Ascending aorta (tissue), 2 donors: ENCODE results near the gene C2CD2L. TPM values are rescaled to one million over a fixed set of nuclear protein-coding genes. Genes with fewer than 3 reads are reported as not detected.
"Not testable (repeated sequence)": the region's sequence is repeated elsewhere in the genome, so short reads cannot be mapped to it uniquely, and the experiment has no call there.

ENCODE experiments used
- DNase-seq, 2 donors: peaks; one replicate each; pipeline ENCODE4 v3.0.0-alpha.2; 2019; ENCODE audit warnings: low spot score in 2 of 2
- H3K27ac ChIP-seq, 2 donors: fragments of 200-600 bp; sonication (generic); one replicate each; pipeline ENCODE4 v1.5.1; 2016 to 2017; ENCODE audit warnings: mild to moderate bottlenecking in 1 of 2
- H3K27me3 ChIP-seq: fragments of 200-600 bp; sonication (generic); one replicate; pipeline ENCODE4 v1.5.1; 2017
- H3K36me3 ChIP-seq, 2 donors: fragments of 200-600 bp; sonication (generic); one replicate each; pipeline ENCODE4 v1.5.1; 2016
- H3K4me1 ChIP-seq, 2 donors: fragments of 200-600 bp; sonication (generic); one replicate each; pipeline ENCODE4 v1.5.1; 2016 to 2017; ENCODE audit warnings: mild to moderate bottlenecking in 1 of 2
- H3K4me3 ChIP-seq, 2 donors: fragments of 200-600 bp; sonication (generic); one replicate each; pipeline ENCODE4 v1.5.1; 2016 to 2017; ENCODE audit warnings: mild to moderate bottlenecking in 1 of 2
- H3K9me3 ChIP-seq, 2 donors: fragments of 200-600 bp; sonication (generic); one replicate each; pipeline ENCODE4 v1.5.1; 2016
- CTCF ChIP-seq, 3 experiments: fragments of 200-600 bp in 2 of 3; fragments of 450-650 bp in 1 of 3; sonication (generic) in 2 of 3; IDR thresholded peaks; one replicate each; pipeline ENCODE4 v1.5.1; 2016 to 2019; ENCODE audit warnings: antibody characterized with exemption in 3 of 3, mild to moderate bottlenecking in 1 of 3, moderate library complexity in 1 of 3
- intact Hi-C: fragments of 100-400 bp; cut with DNase I; formaldehyde crosslinking; loops from one replicate; pipeline ENCODE4 v1.15.1; 2023
- total RNA-seq: library from RNA; depleted of rRNA; stranded (reverse); fragments of >200 nt; gene quantifications from one replicate; pipeline ENCODE4 v1.1.0, GENCODE V29; 2016

Gene C2CD2L
- 16.7 TPM for total RNA-seq

- peaks cover 5 to 12% of the 10 kb centered on the region in 2 donors for H3K36me3 ChIP-seq
- intact Hi-C loops: loop anchor here (1.0 to 10.0 kb wide), 4 partner anchors 14 to 672 kb away; partner anchors contain the start of genes CBL, HINFP, KMT2A and NLRX1
- no peak for TF ChIP-seq CTCF (IDR thresholded peaks at IDR 0.05)
- no peaks in the 10 kb centered on the region for H3K9me3 ChIP-seq
- H3K27ac ChIP-seq: peak within 1 kb of the TSS; percentile 82 to 84
- peak; percentile 83 to 96 for DNase-seq
- H3K4me3 ChIP-seq: peak within 1 kb of the TSS; percentile 74 to 95
- H3K4me1 ChIP-seq: peaks cover 9 to 25% of the 10 kb centered on the region in 2 donors
- no peaks in the 10 kb centered on the region for H3K27me3 ChIP-seq
These were observed at the start of gene C2CD2L for GRCh38 chr11:119106564-119107537. Gene C2CD2L, plus strand, starts transcription at chr11:119107344. Its CDS starts 398 bp downstream, at chr11:119107742.

- intact Hi-C loops, H3K27me3 ChIP-seq, H3K4me3 ChIP-seq, H3K9me3 ChIP-seq, H3K27ac ChIP-seq, DNase-seq: not testable (repeated sequence)
- H3K4me1 ChIP-seq: peaks cover 3 to 16% of the 10 kb centered on the region in 2 donors
- H3K36me3 ChIP-seq: peaks cover 10 to 12% of the 10 kb centered on the region in 2 donors
These were observed 48.0 kb upstream of the C2CD2L start for GRCh38 chr11:119059128-119059527.

- no peak for TF ChIP-seq CTCF (IDR thresholded peaks at IDR 0.05)
- no peak for DNase-seq
- H3K27ac ChIP-seq: no peak overlapping the region
- no peaks in the 10 kb centered on the region for H3K36me3 ChIP-seq
- H3K4me1 ChIP-seq: peaks cover 2 to 17% of the 10 kb centered on the region in 2 donors
- no peaks in the 10 kb centered on the region for H3K9me3 ChIP-seq
- no peaks in the 10 kb centered on the region for H3K27me3 ChIP-seq
- H3K4me3 ChIP-seq: no peak overlapping the region
- intact Hi-C loops: no loop called here
These were observed 45.9 kb upstream of the C2CD2L start for GRCh38 chr11:119061256-119061655.

GRCh38 chr11:119062779-119063178, 44.4 kb upstream of the C2CD2L start:
- intact Hi-C loops: no loop called here

GRCh38 chr11:119065369-119065768, 41.8 kb upstream of the C2CD2L start:
- Histone ChIP-seq H3K27ac (no peak overlapping the region), H3K4me1 (peaks cover 10 to 29% of the 10 kb centered on the region in 2 donors), H3K27me3 (no peaks in the 10 kb centered on the region), H3K36me3 (peaks cover 0 to 4% of the 10 kb centered on the region in 2 donors), H3K4me3 (no peak overlapping the region), H3K9me3 (no peaks in the 10 kb centered on the region)
- intact Hi-C loops: loop anchor here (5.0 kb wide), 1 partner anchor 57 kb away; the partner anchor contains the start of gene HINFP
- DNase-seq: no peak
- no peak for TF ChIP-seq CTCF (IDR thresholded peaks at IDR 0.05)

More at GRCh38 chr11:119062779-119063178, 44.4 kb upstream of the C2CD2L start:
- peak in 1 of 2 donors; percentile 72 for DNase-seq
- no peak for TF ChIP-seq CTCF (IDR thresholded peaks at IDR 0.05)
- H3K4me3 ChIP-seq: no peak overlapping the region
- H3K27ac ChIP-seq: peak overlapping the region in 1 of 2 donors; percentile 40
- no peaks in the 10 kb centered on the region for H3K36me3 ChIP-seq
- no peaks in the 10 kb centered on the region for H3K9me3 ChIP-seq
- H3K27me3 ChIP-seq: no peaks in the 10 kb centered on the region
- H3K4me1 ChIP-seq: peaks cover 8 to 25% of the 10 kb centered on the region in 2 donors
